Endothelial cell of umbilical vein (primary cell): Measurements from ENCODE around the gene KPNA2.

ENCODE experiments used
- EZH2 ChIP-seq: IDR thresholded peaks from 2 replicates; pipeline ENCODE4 v1.6.1; 2012; ENCODE audit warnings: borderline replicate concordance, low read depth, mild to moderate bottlenecking, moderate library complexity, low read length, inconsistent platforms; ENCODE audit not compliant: severe bottlenecking
- FOS ChIP-seq: IDR thresholded peaks from 2 replicates; pipeline ENCODE4 v1.6.1; 2011; ENCODE audit warnings: mild to moderate bottlenecking, low read length, moderate library complexity, borderline replicate concordance; ENCODE audit not compliant: insufficient read depth
- GATA2 ChIP-seq: IDR thresholded peaks from 2 replicates; pipeline ENCODE4 v1.7.0; 2011; ENCODE audit warnings: low read depth, mild to moderate bottlenecking, moderate library complexity, mixed read lengths, low read length; ENCODE audit not compliant: insufficient read length, insufficient read depth
- JUN ChIP-seq: IDR thresholded peaks from 2 replicates; pipeline ENCODE4 v1.6.1; 2011; ENCODE audit warnings: borderline replicate concordance, low read depth; ENCODE audit not compliant: insufficient read length, insufficient read depth
- MYC ChIP-seq: IDR thresholded peaks from one replicate; pipeline ENCODE4 v1.6.1; 2011; ENCODE audit warnings: mild to moderate bottlenecking, low read depth, low read length
- POLR2A ChIP-seq: IDR thresholded peaks from 2 replicates; pipeline ENCODE4 v1.6.1; 2012; ENCODE audit warnings: low read depth, mild to moderate bottlenecking, control low read depth, low read length
- POLR2AphosphoS5 ChIP-seq: IDR thresholded peaks from 2 replicates; pipeline ENCODE4 v1.6.1; 2012; ENCODE audit warnings: low read depth, mild to moderate bottlenecking, control low read depth, low read length, moderate library complexity; ENCODE audit not compliant: insufficient read depth
- TF ChIP-seq, protein P1 (sequence below), 2 donors: IDR thresholded peaks; 1 replicate in 1 of 2; 2 replicates in 1 of 2; pipeline ENCODE4 v1.5.1; 2011; ENCODE audit warnings: low read length in 2 of 2, mild to moderate bottlenecking in 2 of 2, moderate library complexity in 2 of 2, control low read depth in 1 of 2, inconsistent platforms in 1 of 2, low read depth in 1 of 2; ENCODE audit not compliant: insufficient read depth in 1 of 2; ENCODE audit errors: extremely low read depth in 1 of 2
- TF ChIP-seq, protein P2 (sequence below): IDR thresholded peaks from 2 replicates; pipeline ENCODE4 v1.6.1; 2011; ENCODE audit not compliant: insufficient read depth, insufficient read length

DNA sequence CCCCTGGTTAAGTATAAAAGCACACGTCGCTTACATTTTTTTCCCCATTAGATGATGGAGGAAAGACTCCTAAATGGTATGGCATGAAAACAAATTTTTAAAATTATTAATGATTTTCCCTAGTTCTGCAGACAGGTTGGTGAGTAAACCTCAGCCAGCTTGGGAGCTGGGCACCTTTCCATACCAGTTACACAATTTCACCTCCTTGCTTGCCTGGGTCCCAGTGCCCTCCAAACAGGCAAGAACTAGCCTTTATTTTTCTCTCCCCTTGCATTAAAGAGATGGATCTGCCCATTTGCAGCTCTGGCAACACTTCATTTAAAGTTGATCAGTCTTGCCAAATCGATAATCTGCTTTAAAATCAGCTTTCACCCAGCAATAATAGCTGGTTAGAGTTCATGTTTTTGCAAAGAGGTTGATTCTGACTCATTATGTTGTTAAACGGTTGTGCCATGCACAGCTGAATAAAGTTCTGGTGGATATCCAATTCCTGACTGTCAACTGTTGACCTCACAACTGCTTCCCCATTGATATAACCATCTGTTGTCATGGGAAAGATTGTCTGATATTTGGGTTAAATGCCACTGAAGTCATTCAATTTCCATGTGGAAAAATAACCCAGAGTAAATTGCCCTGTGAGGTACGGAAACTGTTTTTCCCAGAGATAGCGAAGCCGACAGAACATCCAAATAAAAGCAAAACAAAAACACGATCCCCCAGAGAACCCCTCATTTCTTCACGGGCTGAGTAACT is 40.5 kb upstream of the KPNA2 start:
- TF ChIP-seq, protein P1, sequence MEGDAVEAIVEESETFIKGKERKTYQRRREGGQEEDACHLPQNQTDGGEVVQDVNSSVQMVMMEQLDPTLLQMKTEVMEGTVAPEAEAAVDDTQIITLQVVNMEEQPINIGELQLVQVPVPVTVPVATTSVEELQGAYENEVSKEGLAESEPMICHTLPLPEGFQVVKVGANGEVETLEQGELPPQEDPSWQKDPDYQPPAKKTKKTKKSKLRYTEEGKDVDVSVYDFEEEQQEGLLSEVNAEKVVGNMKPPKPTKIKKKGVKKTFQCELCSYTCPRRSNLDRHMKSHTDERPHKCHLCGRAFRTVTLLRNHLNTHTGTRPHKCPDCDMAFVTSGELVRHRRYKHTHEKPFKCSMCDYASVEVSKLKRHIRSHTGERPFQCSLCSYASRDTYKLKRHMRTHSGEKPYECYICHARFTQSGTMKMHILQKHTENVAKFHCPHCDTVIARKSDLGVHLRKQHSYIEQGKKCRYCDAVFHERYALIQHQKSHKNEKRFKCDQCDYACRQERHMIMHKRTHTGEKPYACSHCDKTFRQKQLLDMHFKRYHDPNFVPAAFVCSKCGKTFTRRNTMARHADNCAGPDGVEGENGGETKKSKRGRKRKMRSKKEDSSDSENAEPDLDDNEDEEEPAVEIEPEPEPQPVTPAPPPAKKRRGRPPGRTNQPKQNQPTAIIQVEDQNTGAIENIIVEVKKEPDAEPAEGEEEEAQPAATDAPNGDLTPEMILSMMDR (IDR thresholded peaks at IDR 0.05; ENCODE audit: extremely low read depth in 1 of 2, insufficient read depth in 1 of 2, low read depth in 1 of 2, low read length in 2 of 2), result no peak
- TF ChIP-seq POLR2A, result peak; percentile 49
- TF ChIP-seq POLR2AphosphoS5, result peak; percentile 59
- TF ChIP-seq, protein P2, sequence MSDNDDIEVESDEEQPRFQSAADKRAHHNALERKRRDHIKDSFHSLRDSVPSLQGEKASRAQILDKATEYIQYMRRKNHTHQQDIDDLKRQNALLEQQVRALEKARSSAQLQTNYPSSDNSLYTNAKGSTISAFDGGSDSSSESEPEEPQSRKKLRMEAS, result no peak
- TF ChIP-seq JUN, result peak; percentile 88
- no peak for TF ChIP-seq EZH2
- peak; percentile 86 for TF ChIP-seq GATA2
- TF ChIP-seq FOS, result peak; percentile 51
- TF ChIP-seq MYC, result no peak
